ENCODE results near the gene ERG. TPM values are rescaled to one million over a fixed set of nuclear protein-coding genes. Genes with fewer than 3 reads are reported as not detected.

Gene ERG
- total RNA-seq, 6 experiments from 2014 or later = 3.1 to 6.4 (median 5.2) TPM

DNA sequence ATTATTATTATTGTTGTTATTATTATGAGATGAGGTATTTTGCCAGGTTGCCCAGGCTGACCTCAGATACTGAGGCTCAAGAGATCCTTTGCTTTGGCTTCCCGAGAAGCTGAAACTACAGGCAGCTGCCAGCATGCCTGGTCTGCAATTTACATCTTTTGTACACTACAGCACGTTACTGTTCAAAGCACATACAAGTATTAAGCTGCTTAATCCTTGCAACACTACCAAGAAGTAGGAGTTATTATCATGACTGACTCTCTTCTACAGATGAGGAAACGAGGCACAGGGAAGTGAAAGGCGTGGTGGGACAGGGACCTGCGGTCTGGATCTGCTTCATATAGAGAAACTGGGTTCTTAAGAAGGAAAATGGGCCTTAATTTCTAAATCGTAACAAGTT is 11.6 kb downstream of the ERG start:
- intact Hi-C loops (cut with DNase I) = no loop called here
- H3K9me3 ChIP-seq = no peaks in the 10 kb centered on the region
- 41% methylated on average over 6 of the region's 6 CpGs for WGBS (ENCODE audit: insufficient coverage, low coverage, low lambda C conversion rate, missing lambda C conversion rate)
- no peaks in the 10 kb centered on the region for H3K36me3 ChIP-seq
- no peaks in the 10 kb centered on the region for H3K4me1 ChIP-seq
- H3K4me3 ChIP-seq = no peak overlapping the region
- DNase-seq = no peak
- H3K27ac ChIP-seq = no peak overlapping the region
- TF ChIP-seq, protein P1, sequence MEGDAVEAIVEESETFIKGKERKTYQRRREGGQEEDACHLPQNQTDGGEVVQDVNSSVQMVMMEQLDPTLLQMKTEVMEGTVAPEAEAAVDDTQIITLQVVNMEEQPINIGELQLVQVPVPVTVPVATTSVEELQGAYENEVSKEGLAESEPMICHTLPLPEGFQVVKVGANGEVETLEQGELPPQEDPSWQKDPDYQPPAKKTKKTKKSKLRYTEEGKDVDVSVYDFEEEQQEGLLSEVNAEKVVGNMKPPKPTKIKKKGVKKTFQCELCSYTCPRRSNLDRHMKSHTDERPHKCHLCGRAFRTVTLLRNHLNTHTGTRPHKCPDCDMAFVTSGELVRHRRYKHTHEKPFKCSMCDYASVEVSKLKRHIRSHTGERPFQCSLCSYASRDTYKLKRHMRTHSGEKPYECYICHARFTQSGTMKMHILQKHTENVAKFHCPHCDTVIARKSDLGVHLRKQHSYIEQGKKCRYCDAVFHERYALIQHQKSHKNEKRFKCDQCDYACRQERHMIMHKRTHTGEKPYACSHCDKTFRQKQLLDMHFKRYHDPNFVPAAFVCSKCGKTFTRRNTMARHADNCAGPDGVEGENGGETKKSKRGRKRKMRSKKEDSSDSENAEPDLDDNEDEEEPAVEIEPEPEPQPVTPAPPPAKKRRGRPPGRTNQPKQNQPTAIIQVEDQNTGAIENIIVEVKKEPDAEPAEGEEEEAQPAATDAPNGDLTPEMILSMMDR (IDR thresholded peaks at IDR 0.05) = no peak
- no peak for TF ChIP-seq POLR2A (IDR thresholded peaks at IDR 0.05)
- H3K27me3 ChIP-seq = no peaks in the 10 kb centered on the region
- ATAC-seq = no peak

DNA sequence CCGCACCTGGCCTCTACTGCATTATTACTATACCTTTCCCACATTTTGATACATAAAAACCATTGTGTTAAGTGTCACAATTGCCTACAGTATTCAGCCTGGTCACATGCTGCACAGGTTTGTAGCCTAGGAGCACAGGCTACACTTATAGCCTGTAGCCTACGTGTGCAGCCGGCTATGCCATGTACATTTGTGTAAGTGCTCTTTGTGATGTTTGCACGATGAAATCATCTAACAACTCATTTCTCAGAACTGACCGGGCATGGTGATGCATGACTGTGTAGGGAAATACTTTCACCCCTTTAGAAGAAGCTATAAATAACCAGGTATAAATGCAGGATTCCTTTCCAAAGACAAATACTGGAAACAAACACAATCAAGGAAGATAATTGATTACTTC is 12.1 kb downstream of the ERG start:
- 58% methylated on average over 3 of the region's 5 CpGs for WGBS (ENCODE audit: insufficient coverage, low coverage, low lambda C conversion rate, missing lambda C conversion rate)
- H3K4me3 ChIP-seq = no peak overlapping the region
- intact Hi-C loops (cut with DNase I) = no loop called here
- no peak for ATAC-seq
- no peaks in the 10 kb centered on the region for H3K9me3 ChIP-seq
- H3K27me3 ChIP-seq = no peaks in the 10 kb centered on the region
- H3K4me1 ChIP-seq = no peaks in the 10 kb centered on the region
- no peak for DNase-seq
- H3K36me3 ChIP-seq = no peaks in the 10 kb centered on the region
- TF ChIP-seq POLR2A (IDR thresholded peaks at IDR 0.05) = no peak
- TF ChIP-seq, protein P1 (IDR thresholded peaks at IDR 0.05) = no peak
- H3K27ac ChIP-seq = no peak overlapping the region

DNA sequence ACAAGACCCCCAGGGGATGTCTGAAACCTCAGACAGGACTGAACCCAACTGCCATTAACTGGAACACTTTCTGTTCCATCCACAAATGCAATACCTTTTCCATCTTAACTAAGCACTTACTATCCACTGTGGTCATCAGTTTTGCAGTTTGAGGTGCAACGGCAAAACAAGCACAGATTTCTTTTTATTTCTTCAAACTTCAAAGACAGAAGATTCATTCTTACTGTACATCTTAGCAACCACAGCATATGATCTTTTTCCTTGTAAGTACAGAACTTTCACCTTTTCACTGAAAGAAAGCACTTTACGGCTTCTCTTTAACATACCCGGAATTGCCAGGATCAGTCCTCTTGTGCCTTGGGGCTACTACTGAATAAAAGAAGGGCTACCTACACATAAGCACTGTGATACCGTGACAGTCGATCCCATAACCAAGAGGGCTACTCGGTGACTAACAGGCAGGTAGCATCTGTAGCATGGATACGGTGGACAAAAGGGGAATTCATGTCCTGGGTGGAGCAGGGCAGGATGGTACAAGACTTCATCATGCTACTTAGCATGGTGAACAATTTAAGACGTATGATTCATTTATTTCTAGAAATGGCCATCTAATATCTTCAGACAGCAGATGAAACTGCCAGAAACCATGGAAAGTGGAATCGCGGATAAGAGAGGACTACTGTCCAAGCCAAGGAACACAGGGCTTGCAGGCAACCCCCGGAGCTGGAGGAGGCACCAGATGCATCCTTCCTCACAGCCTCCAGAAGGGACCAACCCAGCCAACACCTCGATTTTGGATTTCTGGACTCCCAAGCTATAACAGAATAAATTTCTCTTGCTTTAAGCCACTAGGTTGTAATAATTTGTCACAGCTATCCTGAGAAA is 18.4 kb downstream of the ERG start:
- Histone ChIP-seq H3K27me3 (no peaks in the 10 kb centered on the region), H3K9me3 (no peaks in the 10 kb centered on the region), H3K36me3 (no peaks in the 10 kb centered on the region), H3K4me3 (no peak overlapping the region), H3K27ac (no peak overlapping the region), H3K4me1 (no peaks in the 10 kb centered on the region)
- no peak for TF ChIP-seq POLR2A (IDR thresholded peaks at IDR 0.05)
- TF ChIP-seq, protein P1 (IDR thresholded peaks at IDR 0.05) = no peak
- intact Hi-C loops (cut with DNase I) = no loop called here
- no peak for ATAC-seq
- WGBS (ENCODE audit: insufficient coverage, low coverage, low lambda C conversion rate, missing lambda C conversion rate) = 61% methylated on average over 11 of the region's 12 CpGs
- DNase-seq = no peak

DNA sequence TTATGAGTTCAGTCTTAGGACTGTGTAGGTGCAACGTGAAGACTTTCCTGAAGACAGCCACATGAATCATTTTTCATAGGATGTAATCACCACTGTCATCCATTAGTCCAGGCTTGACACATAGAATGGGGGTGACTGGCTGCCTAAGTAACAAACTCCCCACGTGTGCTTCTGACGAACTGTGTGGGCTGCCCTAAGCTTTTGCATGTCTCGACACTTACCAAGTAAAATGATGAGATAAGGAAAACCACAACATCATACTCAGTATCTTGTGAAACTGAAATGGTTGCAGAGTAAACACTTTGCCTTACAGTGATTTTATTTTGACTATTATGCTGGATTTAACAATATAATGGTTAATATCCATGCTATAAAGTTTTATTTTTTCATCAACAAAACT is 19.5 kb downstream of the ERG start:
- Histone ChIP-seq H3K27ac (no peak overlapping the region), H3K4me3 (no peak overlapping the region), H3K36me3 (no peaks in the 10 kb centered on the region), H3K27me3 (no peaks in the 10 kb centered on the region), H3K9me3 (no peaks in the 10 kb centered on the region), H3K4me1 (no peaks in the 10 kb centered on the region)
- no peak for TF ChIP-seq POLR2A (IDR thresholded peaks at IDR 0.05)
- TF ChIP-seq, protein P1 (IDR thresholded peaks at IDR 0.05) = no peak
- 22% methylated on average over 4 of the region's 4 CpGs for WGBS (ENCODE audit: insufficient coverage, low coverage, low lambda C conversion rate, missing lambda C conversion rate)
- intact Hi-C loops (cut with DNase I) = no loop called here
- ATAC-seq = no peak
- no peak for DNase-seq
